Activated naive CD8-positive, alpha-beta T cell treated with anti-CD3 and anti-CD28 coated beads, Interleukin-2, amount 50 U/mL, for 24 hours (primary cell): Measurements from ENCODE around the gene ADAMTS2.

Source experiments
- ATAC-seq: fragments of 150-1000 bp; cut with Tn5 transposase; one replicate; pipeline ENCODE4 v1.10.0; 2021
- DNase-seq: peaks from one replicate; pipeline ENCODE4 v3.0.0; 2021
- H3K27ac Mint-ChIP-seq: one replicate; pipeline ENCODE4 v1.8.0; 2021; ENCODE audit warnings: mild to moderate bottlenecking, mixed read lengths
- H3K27me3 Mint-ChIP-seq: one replicate; pipeline ENCODE4 v1.8.0; 2021; ENCODE audit warnings: mixed read lengths
- H3K36me3 Mint-ChIP-seq: one replicate; pipeline ENCODE4 v1.8.0; 2021; ENCODE audit warnings: low read depth, mixed read lengths
- H3K4me1 Mint-ChIP-seq: one replicate; pipeline ENCODE4 v1.8.0; 2021; ENCODE audit warnings: mixed read lengths
- H3K4me3 Mint-ChIP-seq: one replicate; pipeline ENCODE4 v1.8.0; 2021; ENCODE audit warnings: mild to moderate bottlenecking, moderate library complexity, mixed read lengths
- H3K9me3 Mint-ChIP-seq: one replicate; pipeline ENCODE4 v1.8.0; 2021; ENCODE audit warnings: mixed read lengths

Gene ADAMTS2

GRCh38 chr5:179211631-179212030 lies 133.6 kb downstream of the ADAMTS2 start:
- H3K9me3 Mint-ChIP-seq, result no peaks in the 10 kb centered on the region
- no peak for ATAC-seq
- no peak for DNase-seq
- H3K27ac Mint-ChIP-seq, result no peak overlapping the region
- H3K4me1 Mint-ChIP-seq, result no peaks in the 10 kb centered on the region
- H3K27me3 Mint-ChIP-seq, result no peaks in the 10 kb centered on the region
- no peak overlapping the region for H3K4me3 Mint-ChIP-seq
- no peaks in the 10 kb centered on the region for H3K36me3 Mint-ChIP-seq

- Mint-ChIP-seq H3K27me3 (no peaks in the 10 kb centered on the region), H3K4me1 (no peaks in the 10 kb centered on the region), H3K36me3 (no peaks in the 10 kb centered on the region), H3K4me3 (no peak overlapping the region), H3K9me3 (no peaks in the 10 kb centered on the region), H3K27ac (no peak overlapping the region)
- DNase-seq (no peak), ATAC-seq (no peak)
These were observed 134.2 kb downstream of the ADAMTS2 start for GRCh38 chr5:179211068-179211467.

GRCh38 chr5:179210478-179210877 lies 134.8 kb downstream of the ADAMTS2 start:
- Mint-ChIP-seq H3K9me3 (no peaks in the 10 kb centered on the region), H3K27me3 (no peaks in the 10 kb centered on the region), H3K4me1 (no peaks in the 10 kb centered on the region), H3K36me3 (no peaks in the 10 kb centered on the region), H3K4me3 (no peak overlapping the region), H3K27ac (no peak overlapping the region)
- DNase-seq (no peak), ATAC-seq (no peak)

- H3K4me1 Mint-ChIP-seq, result no peaks in the 10 kb centered on the region
- DNase-seq (no peak), ATAC-seq (no peak)
- no peaks in the 10 kb centered on the region for H3K27me3 Mint-ChIP-seq
- H3K4me3 Mint-ChIP-seq, result no peak overlapping the region
- H3K27ac Mint-ChIP-seq, result no peak overlapping the region
- no peaks in the 10 kb centered on the region for H3K36me3 Mint-ChIP-seq
- no peaks in the 10 kb centered on the region for H3K9me3 Mint-ChIP-seq
These were observed 135.7 kb downstream of the ADAMTS2 start for GRCh38 chr5:179209359-179210150.

GRCh38 chr5:179208706-179209358 lies 136.4 kb downstream of the ADAMTS2 start:
- H3K27ac Mint-ChIP-seq, result no peak overlapping the region
- ATAC-seq (no peak), DNase-seq (no peak)
- H3K4me1 Mint-ChIP-seq, result no peaks in the 10 kb centered on the region
- no peak overlapping the region for H3K4me3 Mint-ChIP-seq
- no peaks in the 10 kb centered on the region for H3K9me3 Mint-ChIP-seq
- H3K36me3 Mint-ChIP-seq, result no peaks in the 10 kb centered on the region
- no peaks in the 10 kb centered on the region for H3K27me3 Mint-ChIP-seq

DNA sequence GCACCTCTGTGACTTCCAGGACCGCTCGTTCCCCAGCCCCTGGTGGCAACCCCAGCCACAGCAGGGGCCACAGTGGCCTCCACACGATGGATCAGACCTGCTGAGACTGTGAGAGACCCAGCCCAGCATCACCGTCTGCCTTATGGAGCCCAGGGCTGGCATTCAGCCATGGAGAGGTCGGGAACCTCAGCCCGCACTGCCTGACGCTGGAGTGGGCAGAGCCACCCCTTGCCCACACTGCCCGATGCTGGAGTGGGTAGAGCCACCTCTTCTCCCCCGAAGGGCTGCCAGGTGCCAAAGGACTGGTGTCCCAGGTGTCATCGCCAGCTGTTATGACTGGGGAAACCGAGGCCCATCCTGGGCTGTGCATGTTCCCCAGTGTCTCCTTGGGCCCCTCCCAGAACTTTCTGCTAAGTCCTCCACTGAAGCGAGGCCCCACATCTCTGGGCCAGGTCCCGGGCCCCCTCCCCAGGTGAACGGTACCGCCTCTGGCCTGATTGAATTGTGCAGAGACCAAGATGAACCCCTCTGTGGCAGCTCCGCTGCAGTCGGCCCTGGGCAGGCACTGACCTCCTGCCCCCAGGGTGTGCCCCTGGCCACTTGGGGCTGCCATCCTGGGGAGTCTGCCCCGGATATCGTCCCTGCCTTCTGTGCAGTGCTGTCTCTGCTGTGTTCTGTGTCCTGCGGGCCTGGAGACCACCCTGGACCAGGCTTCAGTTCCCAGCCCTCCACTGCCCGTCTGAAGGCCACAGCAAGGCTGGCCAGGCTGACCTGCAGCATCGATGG lies 137.1 kb downstream of the ADAMTS2 start:
- DNase-seq (no peak), ATAC-seq (no peak)
- Mint-ChIP-seq H3K9me3 (no peaks in the 10 kb centered on the region), H3K27me3 (no peaks in the 10 kb centered on the region), H3K36me3 (no peaks in the 10 kb centered on the region), H3K4me1 (no peaks in the 10 kb centered on the region), H3K27ac (no peak overlapping the region), H3K4me3 (no peak overlapping the region)

DNA sequence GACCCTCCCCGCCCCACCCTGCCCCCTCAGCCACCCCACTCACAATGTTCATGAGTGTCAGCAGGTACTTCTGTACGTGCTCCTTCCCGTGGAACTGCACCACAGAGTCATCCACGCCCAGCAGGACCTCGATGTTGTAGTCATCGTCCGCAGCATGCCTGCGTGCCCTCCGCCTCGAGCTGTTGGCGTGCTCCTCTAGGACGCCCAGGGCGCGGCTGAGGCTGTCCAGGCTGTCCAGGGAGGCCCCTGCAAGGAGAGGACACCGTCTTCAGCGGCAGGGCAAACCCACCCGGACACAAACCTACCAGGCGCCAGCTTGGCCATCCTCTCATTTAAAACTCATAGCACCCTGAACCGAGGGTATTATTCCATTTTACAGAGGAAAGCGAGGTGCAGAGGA lies 137.8 kb downstream of the ADAMTS2 start:
- Mint-ChIP-seq H3K27ac (no peak overlapping the region), H3K36me3 (no peaks in the 10 kb centered on the region), H3K4me3 (no peak overlapping the region), H3K9me3 (no peaks in the 10 kb centered on the region), H3K27me3 (no peaks in the 10 kb centered on the region), H3K4me1 (no peaks in the 10 kb centered on the region)
- no peak for ATAC-seq
- no peak for DNase-seq

DNA sequence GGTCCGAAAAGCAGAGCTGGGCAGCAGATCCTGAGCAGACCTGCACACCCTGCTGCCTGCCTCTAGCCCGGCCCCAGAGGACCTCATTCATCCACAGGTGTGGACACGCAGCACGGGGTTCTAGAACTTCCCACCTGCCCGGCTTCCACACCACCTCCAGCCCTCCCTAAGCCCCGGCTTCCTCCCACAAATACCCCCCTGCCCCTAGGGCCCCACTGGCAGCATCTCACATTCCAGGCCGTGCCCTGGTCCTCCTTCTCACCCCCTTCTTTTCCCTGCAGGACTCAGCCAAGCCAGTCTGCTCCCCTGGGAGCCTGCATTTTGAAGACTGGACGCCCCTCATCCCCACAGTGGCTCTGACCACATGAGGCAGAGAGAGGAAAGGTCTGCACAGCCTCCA lies 138.9 kb downstream of the ADAMTS2 start:
- H3K9me3 Mint-ChIP-seq, result no peaks in the 10 kb centered on the region
- no peak overlapping the region for H3K4me3 Mint-ChIP-seq
- H3K36me3 Mint-ChIP-seq, result no peaks in the 10 kb centered on the region
- no peaks in the 10 kb centered on the region for H3K4me1 Mint-ChIP-seq
- ATAC-seq (no peak), DNase-seq (no peak)
- H3K27me3 Mint-ChIP-seq, result no peaks in the 10 kb centered on the region
- H3K27ac Mint-ChIP-seq, result no peak overlapping the region

DNA sequence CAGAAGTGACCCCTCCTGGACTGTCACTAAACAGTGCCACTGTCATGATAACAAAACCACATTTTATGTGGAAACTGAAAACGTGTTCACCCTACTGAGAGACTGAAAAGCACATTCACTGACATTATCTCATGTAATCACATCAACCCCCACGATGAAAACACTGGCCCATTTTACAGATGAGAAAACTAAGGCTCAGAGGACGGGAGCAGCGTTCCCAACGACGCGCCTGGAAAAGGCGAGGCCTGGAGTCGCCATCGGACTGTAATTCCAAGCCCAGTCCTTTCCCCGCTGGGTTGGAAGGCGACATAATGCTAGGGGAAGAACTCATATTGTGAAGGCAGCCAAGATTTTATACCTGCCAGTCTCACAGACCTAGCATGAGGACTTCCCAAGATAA lies 140.0 kb downstream of the ADAMTS2 start:
- Mint-ChIP-seq H3K36me3 (no peaks in the 10 kb centered on the region), H3K4me1 (no peaks in the 10 kb centered on the region), H3K27me3 (no peaks in the 10 kb centered on the region), H3K27ac (no peak overlapping the region), H3K9me3 (no peaks in the 10 kb centered on the region), H3K4me3 (no peak overlapping the region)
- DNase-seq, result no peak
- ATAC-seq, result no peak

GRCh38 chr5:179204572-179204971 lies 140.7 kb downstream of the ADAMTS2 start:
- H3K27me3 Mint-ChIP-seq, result no peaks in the 10 kb centered on the region
- H3K4me3 Mint-ChIP-seq, result no peak overlapping the region
- H3K27ac Mint-ChIP-seq, result no peak overlapping the region
- ATAC-seq (no peak), DNase-seq (no peak)
- no peaks in the 10 kb centered on the region for H3K9me3 Mint-ChIP-seq
- H3K4me1 Mint-ChIP-seq, result no peaks in the 10 kb centered on the region
- no peaks in the 10 kb centered on the region for H3K36me3 Mint-ChIP-seq

- H3K9me3 Mint-ChIP-seq, result no peaks in the 10 kb centered on the region
- H3K36me3 Mint-ChIP-seq, result no peaks in the 10 kb centered on the region
- no peaks in the 10 kb centered on the region for H3K27me3 Mint-ChIP-seq
- no peak overlapping the region for H3K4me3 Mint-ChIP-seq
- DNase-seq (no peak), ATAC-seq (no peak)
- no peak overlapping the region for H3K27ac Mint-ChIP-seq
- no peaks in the 10 kb centered on the region for H3K4me1 Mint-ChIP-seq
These were observed 142.0 kb downstream of the ADAMTS2 start for GRCh38 chr5:179203248-179203647.

DNA sequence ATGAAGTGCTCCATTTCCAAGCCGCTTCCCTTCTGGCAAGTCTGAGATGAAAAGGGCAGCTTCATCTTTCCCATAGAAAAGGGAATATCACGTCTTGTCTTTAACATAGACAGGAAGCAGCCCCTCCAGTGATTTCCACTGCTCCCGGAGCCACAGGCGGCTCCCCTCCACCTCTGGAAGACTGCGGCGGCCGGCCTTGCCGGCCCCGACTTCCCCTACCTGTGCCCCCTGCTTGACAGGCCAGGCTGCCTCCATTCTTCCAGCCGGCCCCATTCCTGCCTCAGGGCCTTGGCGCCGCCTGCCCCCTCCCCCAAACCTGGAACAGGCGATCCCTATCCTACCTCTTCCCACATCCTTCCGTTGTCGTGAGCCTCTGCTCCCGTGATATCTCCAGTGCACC lies 143.3 kb downstream of the ADAMTS2 start:
- Mint-ChIP-seq H3K4me1 (no peaks in the 10 kb centered on the region), H3K9me3 (no peaks in the 10 kb centered on the region), H3K36me3 (no peaks in the 10 kb centered on the region), H3K27me3 (no peaks in the 10 kb centered on the region), H3K27ac (no peak overlapping the region), H3K4me3 (no peak overlapping the region)
- DNase-seq (no peak), ATAC-seq (no peak)

DNA sequence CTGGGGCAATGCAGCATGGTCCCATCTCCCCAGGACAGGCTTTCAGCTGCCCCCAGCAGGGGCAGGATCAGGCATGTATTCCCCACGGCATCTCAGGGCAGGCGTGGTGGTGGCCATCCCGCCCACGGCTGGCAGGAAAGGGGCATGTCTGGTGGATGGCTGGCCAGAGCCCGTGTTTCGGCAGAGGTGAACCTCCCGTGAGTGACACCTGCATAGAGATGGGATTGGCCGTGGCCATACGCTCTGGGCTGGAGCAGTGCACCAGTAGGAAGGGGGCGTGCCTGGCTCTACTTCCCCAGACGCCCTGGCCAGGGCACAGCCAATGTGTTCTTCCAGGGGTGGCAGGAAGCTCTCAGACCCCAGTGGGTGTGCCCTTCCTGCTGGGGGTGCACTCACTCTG lies 146.0 kb downstream of the ADAMTS2 start:
- no peak overlapping the region for H3K4me3 Mint-ChIP-seq
- no peaks in the 10 kb centered on the region for H3K36me3 Mint-ChIP-seq
- no peaks in the 10 kb centered on the region for H3K9me3 Mint-ChIP-seq
- no peaks in the 10 kb centered on the region for H3K27me3 Mint-ChIP-seq
- no peaks in the 10 kb centered on the region for H3K4me1 Mint-ChIP-seq
- ATAC-seq (no peak), DNase-seq (no peak)
- no peak overlapping the region for H3K27ac Mint-ChIP-seq

DNA sequence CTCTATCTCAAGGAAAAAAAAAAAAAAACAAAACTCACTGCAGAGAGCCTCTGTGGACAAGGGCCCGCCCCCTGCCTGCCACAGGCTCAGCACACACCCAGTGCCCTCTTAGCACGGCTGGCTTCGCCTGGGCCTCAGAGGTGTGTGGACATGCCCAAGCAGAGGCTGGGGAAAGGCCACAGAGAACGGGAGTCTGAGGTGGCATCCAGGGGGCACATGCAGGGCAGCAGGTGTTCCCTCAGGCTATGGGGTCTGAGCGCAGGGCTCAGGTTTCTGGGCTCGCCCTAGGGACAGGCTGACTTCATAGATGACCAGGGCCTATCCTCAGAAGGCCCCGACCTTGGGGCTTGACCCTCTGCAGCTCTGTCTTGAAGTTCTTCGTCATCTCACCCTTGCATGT lies 146.4 kb downstream of the ADAMTS2 start:
- no peaks in the 10 kb centered on the region for H3K9me3 Mint-ChIP-seq
- H3K27ac Mint-ChIP-seq, result no peak overlapping the region
- ATAC-seq (no peak), DNase-seq (no peak)
- H3K4me3 Mint-ChIP-seq, result no peak overlapping the region
- no peaks in the 10 kb centered on the region for H3K36me3 Mint-ChIP-seq
- H3K4me1 Mint-ChIP-seq, result no peaks in the 10 kb centered on the region
- H3K27me3 Mint-ChIP-seq, result no peaks in the 10 kb centered on the region
